PC-3 (cell line): ENCODE data around the gene NR5A2. TPM values are rescaled to one million over a fixed set of nuclear protein-coding genes. Genes with fewer than 3 reads are reported as not detected.

ENCODE experiments used
- ATAC-seq: fragments of 200-7000 bp; cut with Tn5 transposase; 2 replicates; pipeline ENCODE4 v1.9.1; 2020; ENCODE audit warnings: mild to moderate bottlenecking, moderate library complexity
- BruUV-seq: library from RNA; stranded (reverse); fragments of 400-500 nt; replicated peaks from 2 replicates; lab custom pipeline; 2021; lab: Mats Ljungman, UMichigan
- CTCF ChIA-PET: fragments of 300-600 bp; sonication (Branson Sonifier 250); formaldehyde crosslinking; loops from one replicate; lab custom pipeline; 2022; ENCODE audit warnings: antibody characterized with exemption; lab: Charles Lee
- POLR2A ChIA-PET: fragments of 300-600 bp; sonication (Branson Sonifier 250); formaldehyde crosslinking; loops from one replicate; lab custom pipeline; 2022; ENCODE audit warnings: antibody characterized with exemption; ENCODE audit not compliant: unreplicated experiment; lab: Charles Lee
- DNase-seq: peaks from one replicate; pipeline ENCODE4 v3.0.0-alpha.2; 2015
- H2AFZ ChIP-seq: fragments of 300-600 bp; sonication (generic); 2 replicates; pipeline ENCODE4 v1.6.0; 2016; ENCODE audit warnings: antibody characterized with exemption, low read length
- H3F3A ChIP-seq: fragments of 300-600 bp; sonication (generic); one replicate; pipeline ENCODE4 v1.6.0; 2017; ENCODE audit warnings: antibody characterized with exemption, low read length, control low read depth, mild to moderate bottlenecking; ENCODE audit not compliant: unreplicated experiment
- H3K27ac ChIP-seq: fragments of 300-600 bp; sonication (generic); 2 replicates; pipeline ENCODE4 v1.5.1; 2016; ENCODE audit warnings: mild to moderate bottlenecking, low read length
- H3K27me3 ChIP-seq: fragments of 300-600 bp; sonication (generic); 2 replicates; pipeline ENCODE4 v1.6.1; 2016; ENCODE audit warnings: low read length, mixed read lengths
- H3K36me3 ChIP-seq: fragments of 300-600 bp; sonication (generic); 2 replicates; pipeline ENCODE4 v1.6.1; 2016; ENCODE audit warnings: low read depth, mixed run types, low read length, mixed read lengths
- H3K4me1 ChIP-seq: fragments of 300-600 bp; sonication (generic); 2 replicates; pipeline ENCODE4 v1.5.1; 2016; ENCODE audit warnings: low read length; ENCODE audit not compliant: insufficient read depth
- H3K4me2 ChIP-seq: fragments of 300-600 bp; sonication (generic); 2 replicates; pipeline ENCODE4 v1.6.0; 2016; ENCODE audit warnings: low read length
- H3K4me3 ChIP-seq: fragments of 300-600 bp; sonication (generic); 2 replicates; pipeline ENCODE4 v1.5.1; 2016; ENCODE audit warnings: mild to moderate bottlenecking, low read length, mixed read lengths
- H3K79me2 ChIP-seq: fragments of 300-600 bp; sonication (generic); 2 replicates; pipeline ENCODE4 v1.6.1; 2017; ENCODE audit warnings: low read length, mixed read lengths
- H3K9ac ChIP-seq: fragments of 300-600 bp; sonication (generic); 2 replicates; pipeline ENCODE4 v1.6.0; 2016; ENCODE audit warnings: mild to moderate bottlenecking, low read length
- H3K9me2 ChIP-seq: fragments of 300-600 bp; sonication (generic); replicated peaks from 2 replicates; pipeline ENCODE4 v1.6.1; 2016; ENCODE audit warnings: mixed run types, low read length, mixed read lengths
- H3K9me3 ChIP-seq: fragments of 300-600 bp; sonication (generic); 2 replicates; pipeline ENCODE4 v1.6.1; 2016; ENCODE audit warnings: low read length, mixed read lengths
- H4K20me1 ChIP-seq: fragments of 300-600 bp; sonication (generic); 2 replicates; pipeline ENCODE4 v1.6.1; 2016; ENCODE audit warnings: low read length, mixed read lengths
- CTCF ChIP-seq: fragments of 300-600 bp; sonication (generic); conservative IDR thresholded peaks from 2 replicates; pipeline ENCODE4 v1.5.1; 2017; ENCODE audit warnings: antibody characterized with exemption, low read depth, mild to moderate bottlenecking, low read length
- EZH2 ChIP-seq: fragments of 300-600 bp; sonication (generic); IDR thresholded peaks from one replicate; pipeline ENCODE4 v1.6.1; 2017; ENCODE audit warnings: antibody characterized with exemption, mild to moderate bottlenecking, low read length; ENCODE audit not compliant: unreplicated experiment
- EZH2phosphoT487 ChIP-seq: fragments of 300-600 bp; sonication (generic); IDR thresholded peaks from 2 replicates; pipeline ENCODE4 v1.6.1; 2018; ENCODE audit warnings: mild to moderate bottlenecking, antibody characterized with exemption, low read length, borderline replicate concordance
- intact Hi-C: fragments of 100-400 bp; cut with micrococcal nuclease; formaldehyde crosslinking; loops from 2 replicates; pipeline ENCODE4 v1.9.0; 2023
- total RNA-seq: library from RNA; depleted of rRNA; stranded (reverse); fragments of >200 nt; gene quantifications from 2 replicates; pipeline ENCODE4 v1.2.3, GENCODE V29; 2014

The NR5A2 gene
- total RNA-seq, 1 experiment from 2014 or later: 0.36 TPM

DNA sequence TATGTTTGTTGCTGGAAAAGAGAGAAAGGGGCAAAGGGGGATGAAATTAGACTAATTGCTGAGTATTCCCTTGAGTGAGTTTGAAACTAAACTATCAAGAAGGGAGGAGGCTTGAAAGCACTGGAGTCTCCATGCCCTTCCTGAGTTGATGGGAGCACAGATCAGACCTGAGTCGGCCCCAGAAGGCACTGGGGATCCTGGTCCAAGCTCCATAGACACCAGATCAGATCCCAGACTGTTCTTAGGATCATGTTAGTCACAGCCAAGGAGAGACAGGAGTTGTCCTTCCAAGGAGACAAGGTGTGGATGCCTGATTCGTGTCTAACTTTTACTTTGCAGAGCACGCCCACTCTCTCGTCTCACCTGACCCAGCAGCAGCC lies 152.3 kb downstream of the NR5A2 start:
- no peaks in the 10 kb centered on the region for H4K20me1 ChIP-seq
- no TSS peak for BruUV-seq
- peak overlapping the region; percentile 88 for H3K27ac ChIP-seq
- H3K4me3 ChIP-seq: peak overlapping the region; percentile 5; the same call in 1 of the 2 replicates
- H2AFZ ChIP-seq: peak overlapping the region; percentile 46
- no peaks in the 10 kb centered on the region for H3K79me2 ChIP-seq
- ATAC-seq (peak; percentile 52), DNase-seq (no peak)
- peak overlapping the region; percentile 61 for H3K4me2 ChIP-seq
- no peaks in the 10 kb centered on the region for H3K27me3 ChIP-seq
- peak overlapping the region; percentile 59 for H3K9ac ChIP-seq
- H3K36me3 ChIP-seq: no peaks in the 10 kb centered on the region
- no peak for TF ChIP-seq CTCF
- TF ChIP-seq EZH2phosphoT487: no peak
- TF ChIP-seq EZH2: no peak
- ChIA-PET POLR2A (interaction anchor here (0.6 kb wide), 1 partner anchor 161 kb away, joined by 3 read pairs; no protein-coding TSS in a partner anchor), CTCF (interaction anchor here (1.0 kb wide), 1 partner anchor 151 kb away, joined by 3 read pairs; no protein-coding TSS in a partner anchor)
- H3K4me1 ChIP-seq: peaks cover 76% of the 10 kb centered on the region
- H3K9me3 ChIP-seq: no peaks in the 10 kb centered on the region
- H3K9me2 ChIP-seq: no peaks in the 10 kb centered on the region
- intact Hi-C loops: loop anchor here (1.0 to 10.0 kb wide), 9 partner anchors 29 to 495 kb away; no protein-coding TSS in a partner anchor
- H3F3A ChIP-seq: peaks cover 16% of the 10 kb centered on the region

DNA sequence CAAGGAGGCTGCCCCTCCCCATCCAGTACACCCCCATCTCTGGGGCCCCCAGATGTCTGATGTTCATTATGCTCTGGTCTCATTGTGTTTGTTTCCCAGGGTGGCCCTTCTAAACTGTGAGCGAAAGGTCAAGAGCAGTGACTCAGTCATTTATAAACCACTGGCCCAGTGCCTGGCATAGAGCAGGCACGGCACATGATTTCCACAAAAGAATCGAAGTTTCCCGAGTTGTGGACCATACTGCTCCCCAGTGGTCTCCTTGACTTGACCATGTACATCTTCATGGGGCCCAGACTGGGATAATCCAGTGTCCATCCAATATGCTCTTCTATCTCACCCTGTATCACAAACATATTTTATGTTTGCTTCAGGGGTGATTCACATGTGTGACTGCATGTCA lies 153.3 kb downstream of the NR5A2 start:
- TF ChIP-seq CTCF (peak; percentile 94), EZH2 (no peak), EZH2phosphoT487 (no peak)
- no TSS peak for BruUV-seq
- H3K9me2 ChIP-seq: no peaks in the 10 kb centered on the region
- peak overlapping the region; percentile 88 for H3K27ac ChIP-seq
- intact Hi-C loops: loop anchor here (1.0 to 5.0 kb wide), 3 partner anchors 84 to 497 kb away; no protein-coding TSS in a partner anchor
- H3K4me1 ChIP-seq: peaks cover 77% of the 10 kb centered on the region
- H3K27me3 ChIP-seq: no peaks in the 10 kb centered on the region
- H3K36me3 ChIP-seq: no peaks in the 10 kb centered on the region
- H3K4me3 ChIP-seq: no peak overlapping the region
- 0 out of 2 replicates have a peak overlapping the region, but pooled peaks have one; percentile 3 for H2AFZ ChIP-seq
- CTCF ChIA-PET: interaction anchor here (0.8 kb wide), 1 partner anchor 95 kb away, joined by 3 read pairs; no protein-coding TSS in a partner anchor
- H3K9ac ChIP-seq: peak overlapping the region; percentile 59
- POLR2A ChIA-PET: no interaction called here
- no peaks in the 10 kb centered on the region for H4K20me1 ChIP-seq
- DNase-seq (peak; percentile 94), ATAC-seq (peak; percentile 49)
- peak overlapping the region; percentile 61 for H3K4me2 ChIP-seq
- no peaks in the 10 kb centered on the region for H3K79me2 ChIP-seq
- peaks cover 16% of the 10 kb centered on the region for H3F3A ChIP-seq
- no peaks in the 10 kb centered on the region for H3K9me3 ChIP-seq

DNA sequence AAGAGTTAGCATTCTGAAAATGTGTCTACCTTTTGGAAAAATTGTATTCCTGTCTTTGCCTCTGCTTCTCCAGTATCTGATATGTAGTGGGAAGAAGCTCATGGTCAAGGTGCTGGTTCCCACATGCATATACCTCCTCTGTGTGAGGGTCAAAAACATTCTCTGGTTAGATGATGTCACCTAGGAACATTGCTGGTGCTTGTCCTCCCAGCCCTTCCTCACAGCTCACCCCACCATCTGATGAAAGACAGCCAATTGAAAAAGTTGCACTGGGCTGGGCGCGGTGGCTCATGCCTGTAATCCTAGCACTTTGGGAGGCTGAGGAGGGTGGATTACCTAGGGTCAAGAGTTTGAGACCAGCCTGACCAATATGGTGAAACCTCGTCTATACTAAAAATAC lies 154.4 kb downstream of the NR5A2 start:
- no peak for ATAC-seq
- Histone ChIP-seq H3K79me2 (no peaks in the 10 kb centered on the region), H3K4me2 (no peak overlapping the region), H3K27ac (peak overlapping the region; percentile 88), H3K36me3 (no peaks in the 10 kb centered on the region), H3K27me3 (no peaks in the 10 kb centered on the region), H4K20me1 (no peaks in the 10 kb centered on the region), H3F3A (peaks cover 16% of the 10 kb centered on the region), H3K9me2 (no peaks in the 10 kb centered on the region), H3K9me3 (no peaks in the 10 kb centered on the region), H3K4me1 (peaks cover 66% of the 10 kb centered on the region), H3K4me3 (no peak overlapping the region), H3K9ac (no peak overlapping the region), H2AFZ (no peak overlapping the region)
- DNase-seq: no peak
- TF ChIP-seq CTCF (no peak), EZH2 (no peak), EZH2phosphoT487 (no peak)
- POLR2A ChIA-PET: no interaction called here
- no TSS peak for BruUV-seq
- CTCF ChIA-PET: interaction anchor here (0.6 to 1.1 kb wide), 3 partner anchors 38 to 567 kb away, joined by 3 read pairs; no protein-coding TSS in a partner anchor
- intact Hi-C loops: loop anchor here (1.0 to 5.0 kb wide), 3 partner anchors 85 to 400 kb away; no protein-coding TSS in a partner anchor
